OCI-LY1 (cell line): ENCODE results near the gene TRAPPC13.

Source experiments
- CTCF ChIP-seq: fragments of 200-600 bp; sonication (generic), shearing (Covaris generic); IDR thresholded peaks from 2 replicates; pipeline ENCODE4 v1.5.1; 2017; ENCODE audit warnings: mild to moderate bottlenecking, antibody characterized with exemption, low read length, moderate library complexity, mixed read lengths
- EZH2 ChIP-seq: fragments of 200-600 bp; sonication (generic), shearing (Covaris generic); IDR thresholded peaks from 2 replicates; pipeline ENCODE4 v1.8.0; 2017; ENCODE audit warnings: borderline replicate concordance, mixed run types, mild to moderate bottlenecking, antibody characterized with exemption, low read length, moderate library complexity, mixed read lengths

GRCh38 chr5:65640240-65640639 is 15.4 kb downstream of the TRAPPC13 start:
- no peak for TF ChIP-seq CTCF
- no peak for TF ChIP-seq EZH2
